GM21423 (cell line): Measurements from ENCODE around the gene GNLY.

Experiments
- ATAC-seq: cut with Tn5 transposase; IDR thresholded peaks from one replicate; pipeline ENCODE4 v1.9.1; 2021; ENCODE audit warnings: mild to moderate bottlenecking, moderate library complexity; ENCODE audit not compliant: unreplicated experiment

The GNLY gene

DNA sequence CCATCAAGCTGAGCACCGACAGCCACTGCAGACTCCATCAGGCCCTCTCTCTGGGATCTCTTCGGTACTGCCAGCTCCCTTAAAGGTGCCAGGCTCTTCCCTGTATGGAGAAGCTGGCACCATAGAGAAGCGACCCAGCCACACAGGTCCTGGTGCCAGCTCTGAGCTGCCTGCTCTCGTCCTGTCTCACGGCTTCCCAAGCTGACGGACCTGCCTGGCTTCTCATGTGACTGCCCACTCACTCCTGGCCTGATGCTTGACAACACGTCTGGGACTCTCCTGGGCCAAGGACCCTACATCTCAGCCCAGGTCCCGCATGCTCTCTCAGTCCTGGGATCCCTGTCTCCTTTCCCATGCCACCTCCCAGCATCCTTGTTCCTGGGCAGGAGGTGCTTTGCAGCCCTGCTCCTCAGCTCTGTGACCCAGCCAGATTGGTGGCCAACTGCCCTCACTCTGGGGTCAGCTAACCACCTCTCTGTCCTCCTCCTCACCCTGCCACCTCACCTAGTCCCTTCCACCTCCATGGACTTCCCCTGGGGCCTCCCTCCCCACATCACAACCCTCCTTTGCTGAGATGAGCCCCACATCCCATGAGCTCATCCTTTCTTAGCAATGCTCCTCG is 47.2 kb downstream of the GNLY start:
- no peak for ATAC-seq

DNA sequence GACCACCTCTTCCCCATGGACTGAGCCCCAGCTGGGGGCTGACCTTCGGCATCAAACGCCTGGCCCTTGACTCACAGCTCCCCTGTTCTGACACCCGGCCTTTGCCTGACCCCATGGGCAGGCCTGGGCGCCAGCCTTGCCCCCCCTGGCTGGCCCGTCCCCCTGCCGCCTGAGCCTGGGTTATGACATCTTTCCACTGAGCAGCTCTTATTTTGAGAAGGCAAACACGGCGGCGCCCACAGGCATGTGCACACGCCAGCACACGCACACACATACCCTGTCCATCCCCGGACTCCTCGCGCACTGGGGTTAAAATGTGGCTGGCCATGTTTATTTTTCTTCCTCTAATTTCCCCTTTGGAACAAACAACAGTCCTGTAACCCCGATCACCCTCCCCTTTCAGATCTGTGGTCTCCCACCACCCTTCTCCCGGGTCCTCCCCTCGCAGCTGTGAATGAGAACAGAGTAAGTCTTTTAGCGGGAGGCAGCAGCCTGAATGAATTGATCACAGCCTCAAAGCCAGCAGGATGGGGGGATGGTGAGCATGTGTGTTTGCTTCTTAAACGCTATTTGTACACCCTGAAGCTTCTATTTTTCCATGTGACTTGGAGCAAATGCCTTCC is 47.8 kb downstream of the GNLY start:
- no peak for ATAC-seq

- no peak for ATAC-seq
Measured at GRCh38 chr2:85743304-85743978, 49.3 kb downstream of the GNLY start.

- ATAC-seq, result no peak
Measured at GRCh38 chr2:85744055-85744454, 49.9 kb downstream of the GNLY start.

DNA sequence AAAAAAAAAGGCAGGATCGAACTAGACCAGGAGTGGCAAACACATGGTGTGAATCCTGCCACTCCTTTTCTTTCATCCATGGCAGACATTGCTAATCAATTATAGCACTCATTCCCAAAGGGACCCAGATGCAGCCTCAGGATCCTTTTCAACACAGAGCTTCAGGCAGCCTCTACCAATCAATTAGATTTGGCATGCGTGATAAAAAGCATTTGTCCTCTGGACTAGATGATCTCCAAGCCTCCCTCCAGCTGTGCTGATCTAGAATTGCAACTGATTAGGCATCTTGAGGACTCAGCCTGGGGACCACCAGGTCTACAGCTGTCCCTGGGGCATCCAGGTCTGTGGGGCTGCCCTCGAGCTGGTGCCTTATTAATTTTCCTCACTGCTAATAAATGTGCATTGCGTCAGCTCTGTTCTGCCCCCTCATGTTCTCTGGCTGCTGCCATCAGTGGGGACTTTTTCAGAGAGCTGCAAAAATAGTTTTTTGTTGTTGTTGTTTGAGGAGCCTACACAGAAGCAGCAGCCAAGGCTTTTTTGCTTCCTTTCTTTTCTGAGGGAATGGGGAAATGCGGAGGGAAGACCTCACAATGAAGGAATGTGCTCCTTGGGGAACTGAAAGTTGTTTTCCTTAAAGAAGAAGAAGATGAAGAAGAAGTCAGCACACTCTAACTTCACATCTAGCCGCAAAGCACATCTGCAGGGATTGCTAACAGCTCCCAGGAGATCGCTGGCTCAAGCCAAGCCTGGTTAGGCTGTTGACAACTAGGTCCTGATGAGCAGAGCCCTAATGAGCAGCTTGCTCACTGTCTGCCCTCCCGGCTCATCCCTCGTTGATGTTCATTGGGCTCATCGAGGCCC is 50.8 kb downstream of the GNLY start:
- ATAC-seq, result no peak

DNA sequence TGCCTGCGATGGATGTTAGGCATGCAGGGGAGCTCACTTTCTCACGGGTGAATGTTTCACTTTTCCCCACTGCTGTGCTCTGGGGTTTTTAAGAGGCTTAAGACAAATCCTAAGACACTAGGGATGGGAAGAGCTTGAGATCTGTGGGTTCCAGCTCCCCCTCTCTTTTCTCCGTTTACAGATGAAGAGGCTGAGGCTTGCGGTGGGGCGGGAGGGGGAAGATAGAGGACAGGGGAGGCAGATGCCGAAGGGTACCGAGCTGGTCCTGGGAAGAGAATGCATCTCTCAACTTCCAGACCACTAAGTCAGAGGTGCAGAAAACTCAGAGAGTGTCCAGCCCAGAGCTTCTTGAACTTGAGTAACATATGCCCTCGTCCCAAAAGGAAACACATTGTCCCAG is 51.5 kb downstream of the GNLY start:
- no peak for ATAC-seq

DNA sequence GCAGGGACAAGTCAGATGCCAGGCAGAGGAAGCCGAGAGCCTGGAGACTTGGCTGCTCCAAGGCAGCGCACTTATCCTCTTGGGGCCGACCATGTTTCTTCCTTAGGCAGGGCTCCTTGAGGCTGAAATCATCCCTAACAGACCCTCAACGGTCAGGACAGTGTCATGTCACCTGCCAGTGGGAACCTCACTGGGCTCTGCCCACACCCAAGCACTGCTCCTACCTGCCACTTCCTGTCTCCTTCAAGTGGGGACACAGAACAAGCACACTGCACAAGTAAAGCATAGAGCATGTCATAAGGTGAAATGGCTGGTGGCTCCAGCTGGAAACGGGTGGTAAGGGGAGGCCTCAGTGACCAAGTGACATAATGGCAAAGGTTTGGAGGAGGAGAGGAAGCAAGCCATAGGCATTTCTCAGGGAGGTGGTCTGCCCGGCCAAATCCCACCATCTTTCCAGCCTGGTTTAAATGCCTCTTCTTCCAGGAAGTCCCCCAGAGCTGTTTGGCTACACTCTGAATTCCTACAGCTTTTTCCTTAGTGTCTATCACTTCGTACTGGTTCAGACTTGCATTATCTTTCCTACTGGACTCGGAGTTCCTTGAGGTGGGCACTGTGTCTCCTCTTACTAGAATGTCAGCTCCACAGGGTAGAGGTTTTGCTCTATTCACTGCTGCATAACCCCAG is 52.3 kb downstream of the GNLY start:
- ATAC-seq, result no peak

DNA sequence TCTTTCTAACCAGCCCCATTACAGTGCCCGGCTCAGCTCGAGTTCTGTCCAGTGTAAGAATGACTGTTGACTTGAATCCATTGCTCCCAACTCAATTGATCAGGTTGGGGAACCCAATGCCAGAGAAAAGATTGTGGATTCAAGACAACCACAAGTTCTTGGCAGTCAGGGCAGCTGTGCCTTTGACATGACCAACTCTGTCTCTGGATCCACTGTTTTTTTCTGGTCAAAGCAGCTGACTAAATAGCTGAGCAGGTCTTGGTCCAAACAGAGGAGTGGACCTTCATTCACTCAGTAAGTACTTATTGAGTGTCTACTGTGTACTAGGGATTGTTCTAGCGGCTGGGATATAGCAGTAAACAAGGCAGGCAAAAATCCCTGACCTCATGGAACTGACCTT is 53.3 kb downstream of the GNLY start:
- ATAC-seq, result no peak

GRCh38 chr2:85748039-85748734 is 54.0 kb downstream of the GNLY start:
- peak; percentile 57 for ATAC-seq
